T-helper 9 cell (primary cell): ENCODE results near the gene ZNF747.
A peak's percentile ranks its signal among the peaks of the same experiment; 100 is the strongest.
"Not testable (repeated sequence)": the region's sequence is repeated elsewhere in the genome, so short reads cannot be mapped to it uniquely, and the experiment has no call there.

ENCODE experiments used
- DNase-seq: peaks from one replicate; pipeline ENCODE4 v3.0.0-alpha.2; 2020

Gene ZNF747

GRCh38 chr16:30533748-30534367 lies 800 bp downstream of the ZNF747 start:
- no peak for DNase-seq

- no peak for DNase-seq
Measured at GRCh38 chr16:30533146-30533522, 1.5 kb downstream of the ZNF747 start.

GRCh38 chr16:30532285-30533145 lies 2.1 kb downstream of the ZNF747 start:
- DNase-seq: no peak

- DNase-seq: no peak
Measured at GRCh38 chr16:30530163-30531037, 4.3 kb downstream of the ZNF747 start.

GRCh38 chr16:30528799-30529457 lies 5.7 kb downstream of the ZNF747 start:
- no peak for DNase-seq

- DNase-seq: no peak
Measured at GRCh38 chr16:30527635-30528178, 7.0 kb downstream of the ZNF747 start.

- peak; percentile 81 for DNase-seq
Measured at GRCh38 chr16:30526823-30527634, 7.6 kb downstream of the ZNF747 start.

- DNase-seq: no peak
Measured at GRCh38 chr16:30526137-30526822, 8.4 kb downstream of the ZNF747 start, which contains the start of gene ZNF768. TSS of gene ZNF768 (minus strand) at chr16:30526566. CDS start at chr16:30526413, 153 bp downstream.

- DNase-seq: no peak
Measured at GRCh38 chr16:30525844-30526136, 8.9 kb downstream of the ZNF747 start.

- DNase-seq: no peak
Measured at GRCh38 chr16:30524575-30525568, 9.8 kb downstream of the ZNF747 start.

GRCh38 chr16:30523768-30524574 lies 10.7 kb downstream of the ZNF747 start:
- DNase-seq: no peak

GRCh38 chr16:30522702-30523463 lies 11.8 kb downstream of the ZNF747 start:
- DNase-seq: not testable (repeated sequence)

GRCh38 chr16:30521873-30522641 lies 12.6 kb downstream of the ZNF747 start:
- no peak for DNase-seq

- no peak for DNase-seq
Measured at GRCh38 chr16:30521476-30521872, 13.2 kb downstream of the ZNF747 start.

GRCh38 chr16:30519120-30520049 lies 15.3 kb downstream of the ZNF747 start:
- no peak for DNase-seq

- no peak for DNase-seq
Measured at GRCh38 chr16:30518552-30518951, 16.1 kb downstream of the ZNF747 start.
